ENCODE results near the gene TOMM20L. TPM values are rescaled to one million over a fixed set of nuclear protein-coding genes. Genes with fewer than 3 reads are reported as not detected.
A peak's percentile ranks its signal among the peaks of the same experiment; 100 is the strongest.

The TOMM20L gene
- total RNA-seq, 1 experiment from 2014 or later, result not detected

DNA sequence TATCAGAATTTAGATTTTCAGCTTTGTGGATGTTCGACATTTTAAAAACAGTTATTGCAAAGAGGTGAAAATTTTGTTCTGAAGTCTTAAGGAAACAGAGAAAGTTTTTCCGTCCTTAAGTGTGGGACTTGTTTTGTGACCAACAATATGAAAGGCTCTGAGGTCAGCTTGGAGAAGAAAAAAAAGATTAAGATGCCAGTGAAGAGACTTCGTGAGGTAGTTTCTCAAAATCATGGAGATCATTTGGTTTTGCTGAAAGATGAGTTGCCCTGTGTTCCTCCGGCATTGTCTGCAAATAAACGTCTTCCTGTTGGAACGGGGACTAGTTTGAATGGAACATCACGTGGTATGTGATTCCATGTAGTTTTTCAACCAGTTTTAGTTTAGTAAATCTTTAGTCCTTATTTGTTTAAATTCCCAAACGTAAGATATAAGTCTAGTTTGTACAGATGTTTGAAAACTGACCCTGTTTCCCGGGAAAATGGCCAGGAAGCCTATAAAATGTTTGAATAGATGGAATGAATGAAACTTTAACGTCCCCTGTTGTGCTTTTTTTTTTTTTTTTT, 32.5 kb downstream of the TOMM20L start:
- TSS peak; percentile 93 for BruUV-seq (replicated peaks)
- Histone ChIP-seq H3K27ac (ENCODE audit: low read length) (peak overlapping the region; percentile 100), H3K36me3 (ENCODE audit: control insufficient read depth, insufficient read depth, low read length) (peaks cover 2% of the 10 kb centered on the region), H3K9me3 (ENCODE audit: control insufficient read depth, insufficient read depth, low read depth, low read length) (no peaks in the 10 kb centered on the region), H3K27me3 (ENCODE audit: control insufficient read depth, insufficient read depth, low read length) (no peaks in the 10 kb centered on the region), H3K4me1 (ENCODE audit: control insufficient read depth, insufficient read depth, low read length) (peaks cover 5% of the 10 kb centered on the region; the same call in 1 of the 2 replicates), H3K4me3 (ENCODE audit: low read depth in 2 of 2, low read length in 2 of 2) (peak overlapping the region; percentile 91 to 98)
- ChIA-PET CTCF (no interaction called here), POLR2A (no interaction called here)
- peak; percentile 32 for DNase-seq (ENCODE audit: low read depth, low spot score)
- intact Hi-C loops (cut with micrococcal nuclease; ENCODE audit: unreplicated experiment) (no loop called here), in situ Hi-C loops (cut with HindIII; ENCODE audit: low pct_unique_long_range_greater_than_20kb, low sequenced_read_pairs) (no loop called here)
- no peak for ATAC-seq
- TF ChIP-seq, protein P1, sequence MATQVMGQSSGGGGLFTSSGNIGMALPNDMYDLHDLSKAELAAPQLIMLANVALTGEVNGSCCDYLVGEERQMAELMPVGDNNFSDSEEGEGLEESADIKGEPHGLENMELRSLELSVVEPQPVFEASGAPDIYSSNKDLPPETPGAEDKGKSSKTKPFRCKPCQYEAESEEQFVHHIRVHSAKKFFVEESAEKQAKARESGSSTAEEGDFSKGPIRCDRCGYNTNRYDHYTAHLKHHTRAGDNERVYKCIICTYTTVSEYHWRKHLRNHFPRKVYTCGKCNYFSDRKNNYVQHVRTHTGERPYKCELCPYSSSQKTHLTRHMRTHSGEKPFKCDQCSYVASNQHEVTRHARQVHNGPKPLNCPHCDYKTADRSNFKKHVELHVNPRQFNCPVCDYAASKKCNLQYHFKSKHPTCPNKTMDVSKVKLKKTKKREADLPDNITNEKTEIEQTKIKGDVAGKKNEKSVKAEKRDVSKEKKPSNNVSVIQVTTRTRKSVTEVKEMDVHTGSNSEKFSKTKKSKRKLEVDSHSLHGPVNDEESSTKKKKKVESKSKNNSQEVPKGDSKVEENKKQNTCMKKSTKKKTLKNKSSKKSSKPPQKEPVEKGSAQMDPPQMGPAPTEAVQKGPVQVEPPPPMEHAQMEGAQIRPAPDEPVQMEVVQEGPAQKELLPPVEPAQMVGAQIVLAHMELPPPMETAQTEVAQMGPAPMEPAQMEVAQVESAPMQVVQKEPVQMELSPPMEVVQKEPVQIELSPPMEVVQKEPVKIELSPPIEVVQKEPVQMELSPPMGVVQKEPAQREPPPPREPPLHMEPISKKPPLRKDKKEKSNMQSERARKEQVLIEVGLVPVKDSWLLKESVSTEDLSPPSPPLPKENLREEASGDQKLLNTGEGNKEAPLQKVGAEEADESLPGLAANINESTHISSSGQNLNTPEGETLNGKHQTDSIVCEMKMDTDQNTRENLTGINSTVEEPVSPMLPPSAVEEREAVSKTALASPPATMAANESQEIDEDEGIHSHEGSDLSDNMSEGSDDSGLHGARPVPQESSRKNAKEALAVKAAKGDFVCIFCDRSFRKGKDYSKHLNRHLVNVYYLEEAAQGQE (IDR thresholded peaks at IDR 0.05; ENCODE audit: insufficient read depth in 1 of 2, low read depth in 2 of 2, low read length in 1 of 2), result no peak
- TF ChIP-seq POLR2AphosphoS5 (IDR thresholded peaks at IDR 0.05; ENCODE audit: low read depth, low read length), result no peak
- TF ChIP-seq SIN3A (IDR thresholded peaks at IDR 0.05; ENCODE audit: borderline replicate concordance, insufficient read depth, low read depth, low read length), result no peak
- no peak for TF ChIP-seq TCF7L2 (IDR thresholded peaks at IDR 0.05; ENCODE audit: low read depth, low read length)
- TF ChIP-seq CTCF (IDR thresholded peaks at IDR 0.05), result no peak

- DNase-seq (ENCODE audit: low read depth, low spot score), result no peak
- Histone ChIP-seq H3K4me3 (ENCODE audit: low read depth in 2 of 2, low read length in 2 of 2) (0 out of 4 replicates have a peak overlapping the region, but pooled peaks of 1 of the 2 experiments have one; percentile 91), H3K27ac (ENCODE audit: low read length) (peak overlapping the region; percentile 34; the same call in 1 of the 2 replicates), H3K9me3 (ENCODE audit: control insufficient read depth, insufficient read depth, low read depth, low read length) (no peaks in the 10 kb centered on the region), H3K4me1 (ENCODE audit: control insufficient read depth, insufficient read depth, low read length) (peaks cover 5% of the 10 kb centered on the region; the same call in 1 of the 2 replicates), H3K36me3 (ENCODE audit: control insufficient read depth, insufficient read depth, low read length) (no peaks in the 10 kb centered on the region; the same call in none of the 2 replicates), H3K27me3 (ENCODE audit: control insufficient read depth, insufficient read depth, low read length) (no peaks in the 10 kb centered on the region)
- no peak for TF ChIP-seq CTCF (IDR thresholded peaks at IDR 0.05)
- TF ChIP-seq TCF7L2 (IDR thresholded peaks at IDR 0.05; ENCODE audit: low read depth, low read length), result no peak
- TF ChIP-seq, protein P1 (IDR thresholded peaks at IDR 0.05; ENCODE audit: insufficient read depth in 1 of 2, low read depth in 2 of 2, low read length in 1 of 2), result no peak
- TF ChIP-seq POLR2AphosphoS5 (IDR thresholded peaks at IDR 0.05; ENCODE audit: low read depth, low read length), result no peak
- no peak for TF ChIP-seq SIN3A (IDR thresholded peaks at IDR 0.05; ENCODE audit: borderline replicate concordance, insufficient read depth, low read depth, low read length)
- BruUV-seq (replicated peaks), result no TSS peak
- in situ Hi-C loops (cut with HindIII; ENCODE audit: low pct_unique_long_range_greater_than_20kb, low sequenced_read_pairs) (no loop called here), intact Hi-C loops (cut with micrococcal nuclease; ENCODE audit: unreplicated experiment) (no loop called here)
- POLR2A ChIA-PET, result no interaction called here
- ATAC-seq, result no peak
- CTCF ChIA-PET, result interaction anchor here (0.6 kb wide), 1 partner anchor 39 kb away, joined by 4 read pairs; no protein-coding TSS in a partner anchor
Measured at GRCh38 chr14:58430156-58430555, 34.4 kb downstream of the TOMM20L start.
